Natural killer cell (primary cell): Measurements from ENCODE around the gene MYO5C. TPM values are rescaled to one million over a fixed set of nuclear protein-coding genes. Genes with fewer than 3 reads are reported as not detected.

ENCODE experiments used
- ATAC-seq, 3 donors: fragments of 150-1000 bp in 2 of 3; fragments of 200-7000 bp in 1 of 3; cut with Tn5 transposase; 1 replicate in 1 of 3; 2 replicates in 2 of 3; pipeline ENCODE4 v1.10.0; 2021; ENCODE audit warnings: mild to moderate bottlenecking in 2 of 3, moderate library complexity in 2 of 3
- DNase-seq, 2 donors: peaks; one replicate each; pipeline versions ENCODE4 v3.0.0 to v3.0.0-alpha.2; 2013 to 2021; ENCODE audit warnings: mixed read lengths in 1 of 2
- H3K27ac ChIP-seq: one replicate; pipeline ENCODE4 v1.5.1; 2013; ENCODE audit warnings: mild to moderate bottlenecking, low read length
- H3K27me3 ChIP-seq: one replicate; pipeline ENCODE4 v1.6.1; 2013; ENCODE audit warnings: low read length; ENCODE audit not compliant: control insufficient read depth, insufficient read depth
- H3K36me3 ChIP-seq: one replicate; pipeline ENCODE4 v1.6.1; 2013; ENCODE audit warnings: low read length; ENCODE audit not compliant: control insufficient read depth, insufficient read depth
- H3K4me1 ChIP-seq: one replicate; pipeline ENCODE4 v1.6.1; 2013; ENCODE audit warnings: low read length; ENCODE audit not compliant: control insufficient read depth, insufficient read depth
- H3K4me3 ChIP-seq: one replicate; pipeline ENCODE4 v1.5.1; 2013; ENCODE audit warnings: low read length
- H3K9me3 ChIP-seq: one replicate; pipeline ENCODE4 v1.6.1; 2013; ENCODE audit warnings: low read length; ENCODE audit not compliant: control insufficient read depth, insufficient read depth
- H3K27ac Mint-ChIP-seq, 2 donors: one replicate each; pipeline ENCODE4 v1.8.0; 2022; ENCODE audit warnings: mild to moderate bottlenecking in 2 of 2, mixed read lengths in 2 of 2, moderate library complexity in 1 of 2
- H3K27me3 Mint-ChIP-seq, 2 donors: one replicate each; pipeline ENCODE4 v1.8.0; 2022; ENCODE audit warnings: low read depth in 2 of 2, mixed read lengths in 2 of 2
- H3K36me3 Mint-ChIP-seq: one replicate; pipeline ENCODE4 v1.8.0; 2022; ENCODE audit warnings: mixed read lengths
- H3K4me1 Mint-ChIP-seq, 2 donors: one replicate each; pipeline ENCODE4 v1.8.0; 2022; ENCODE audit warnings: mixed read lengths in 2 of 2
- H3K4me3 Mint-ChIP-seq: one replicate; pipeline ENCODE4 v1.8.0; 2022; ENCODE audit warnings: mild to moderate bottlenecking, moderate library complexity, mixed read lengths
- H3K9me3 Mint-ChIP-seq, 2 donors: one replicate each; pipeline ENCODE4 v1.8.0; 2022; ENCODE audit warnings: mixed read lengths in 2 of 2
- WGBS: methylation state at CpG from one replicate; pipeline ENCODE4 v1.1.7; 2013; ENCODE audit warnings: missing lambda C conversion rate; ENCODE audit not compliant: insufficient coverage; 5-methylcytosine and 5-hydroxymethylcytosine counted together
- intact Hi-C: fragments of 100-400 bp; cut with micrococcal nuclease; formaldehyde crosslinking; loops from one replicate; pipeline ENCODE4 v1.14.2; 2022
- total RNA-seq, 4 donors: library from RNA; stranded (reverse); fragments of 120-200 nt in 1 of 4; gene quantifications; one replicate each; pipeline versions ENCODE4 v1.2.3 to v1.2.4, GENCODE V29; 2013 to 2022
- TF ChIP-seq, protein P1 (sequence below): fragments of 200-600 bp; IDR thresholded peaks from one replicate; pipeline ENCODE4 v1.8.0; 2022; ENCODE audit warnings: antibody characterized with exemption

The MYO5C gene
- total RNA-seq, 3 donors from 2014 or later (not counting 1 experiment from before 2014, with no cell fraction given) = 0.45 to 0.82 (median 0.60) TPM

DNA sequence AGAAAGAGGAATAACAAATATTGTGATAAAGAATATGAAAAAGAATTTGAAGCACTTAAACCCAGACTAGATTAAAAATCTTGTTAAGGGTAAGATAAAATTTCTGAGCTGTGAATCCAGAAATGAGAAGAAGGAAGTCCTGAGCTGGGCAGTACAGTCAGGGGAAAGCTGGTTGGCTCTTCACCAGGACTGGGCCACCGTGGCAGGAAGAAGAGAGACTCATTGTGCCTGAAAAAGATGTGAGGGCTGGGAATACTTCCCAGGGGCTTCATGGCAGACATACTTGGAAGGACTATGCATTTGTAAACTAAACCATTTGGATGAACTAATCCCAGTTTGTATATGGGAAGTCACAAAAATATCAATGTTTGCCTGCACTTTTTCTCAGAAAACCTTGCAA lies 28.5 kb upstream of the MYO5C start:
- H3K9me3 ChIP-seq = no peaks in the 10 kb centered on the region
- H3K27me3 Mint-ChIP-seq = no peaks in the 10 kb centered on the region
- no peaks in the 10 kb centered on the region for H3K9me3 Mint-ChIP-seq
- intact Hi-C loops = no loop called here
- no peak overlapping the region for H3K27ac ChIP-seq
- no peaks in the 10 kb centered on the region for H3K4me1 ChIP-seq
- no peak overlapping the region for H3K27ac Mint-ChIP-seq
- H3K27me3 ChIP-seq = no peaks in the 10 kb centered on the region
- WGBS = 44% methylated on average over 1 of the region's 1 CpG
- DNase-seq = no peak
- H3K36me3 ChIP-seq = peaks cover 72% of the 10 kb centered on the region
- H3K36me3 Mint-ChIP-seq = peaks cover 23% of the 10 kb centered on the region
- H3K4me1 Mint-ChIP-seq = no peaks in the 10 kb centered on the region
- ATAC-seq = no peak
- no peak overlapping the region for H3K4me3 ChIP-seq
- no peak overlapping the region for H3K4me3 Mint-ChIP-seq
- TF ChIP-seq, protein P1, sequence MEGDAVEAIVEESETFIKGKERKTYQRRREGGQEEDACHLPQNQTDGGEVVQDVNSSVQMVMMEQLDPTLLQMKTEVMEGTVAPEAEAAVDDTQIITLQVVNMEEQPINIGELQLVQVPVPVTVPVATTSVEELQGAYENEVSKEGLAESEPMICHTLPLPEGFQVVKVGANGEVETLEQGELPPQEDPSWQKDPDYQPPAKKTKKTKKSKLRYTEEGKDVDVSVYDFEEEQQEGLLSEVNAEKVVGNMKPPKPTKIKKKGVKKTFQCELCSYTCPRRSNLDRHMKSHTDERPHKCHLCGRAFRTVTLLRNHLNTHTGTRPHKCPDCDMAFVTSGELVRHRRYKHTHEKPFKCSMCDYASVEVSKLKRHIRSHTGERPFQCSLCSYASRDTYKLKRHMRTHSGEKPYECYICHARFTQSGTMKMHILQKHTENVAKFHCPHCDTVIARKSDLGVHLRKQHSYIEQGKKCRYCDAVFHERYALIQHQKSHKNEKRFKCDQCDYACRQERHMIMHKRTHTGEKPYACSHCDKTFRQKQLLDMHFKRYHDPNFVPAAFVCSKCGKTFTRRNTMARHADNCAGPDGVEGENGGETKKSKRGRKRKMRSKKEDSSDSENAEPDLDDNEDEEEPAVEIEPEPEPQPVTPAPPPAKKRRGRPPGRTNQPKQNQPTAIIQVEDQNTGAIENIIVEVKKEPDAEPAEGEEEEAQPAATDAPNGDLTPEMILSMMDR = no peak

DNA sequence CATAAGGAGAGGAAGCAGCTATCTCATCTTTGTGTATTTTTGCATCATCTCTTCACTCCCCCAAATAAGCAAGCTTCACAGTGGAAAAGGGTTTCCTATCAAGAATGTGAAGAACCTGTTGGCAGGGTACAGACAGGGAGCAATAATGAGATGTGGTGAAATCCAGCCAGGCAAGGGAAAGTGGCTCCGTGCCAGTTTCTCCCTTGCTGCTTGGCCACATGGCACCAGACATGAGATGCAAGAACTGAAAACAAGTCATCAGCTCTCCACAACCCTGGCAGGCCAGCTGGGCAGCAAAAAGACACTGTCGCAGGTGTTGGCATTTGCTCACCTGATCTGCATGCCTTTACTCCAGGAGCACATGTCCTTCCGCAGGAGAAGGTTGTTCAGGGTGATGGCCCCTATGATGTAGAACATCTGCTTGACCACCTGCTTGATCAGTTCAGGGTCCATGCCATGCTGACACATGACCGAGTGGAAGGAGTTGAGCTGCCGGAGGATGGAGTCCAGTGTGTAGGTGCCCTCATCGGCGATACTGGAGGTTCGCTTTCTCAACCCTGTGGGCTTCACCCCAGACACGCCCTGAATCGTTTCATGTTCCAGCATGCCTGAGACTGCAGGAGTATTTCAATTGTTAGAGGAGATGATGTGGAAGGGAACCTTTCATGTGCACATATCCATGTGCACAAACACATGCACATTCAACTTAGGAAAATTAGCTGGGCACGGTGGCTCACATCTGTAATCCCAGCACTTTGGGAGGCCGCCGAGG lies 23.3 kb upstream of the MYO5C start:
- TF ChIP-seq, protein P1 = no peak
- H3K27me3 Mint-ChIP-seq = no peaks in the 10 kb centered on the region
- H3K36me3 ChIP-seq = peaks cover 67% of the 10 kb centered on the region
- H3K27ac Mint-ChIP-seq = no peak overlapping the region
- H3K9me3 Mint-ChIP-seq = no peaks in the 10 kb centered on the region
- peaks cover 29% of the 10 kb centered on the region for H3K36me3 Mint-ChIP-seq
- no peaks in the 10 kb centered on the region for H3K4me1 ChIP-seq
- DNase-seq (no peak), ATAC-seq (no peak)
- H3K9me3 ChIP-seq = no peaks in the 10 kb centered on the region
- intact Hi-C loops = no loop called here
- no peak overlapping the region for H3K4me3 ChIP-seq
- no peaks in the 10 kb centered on the region for H3K27me3 ChIP-seq
- no peaks in the 10 kb centered on the region for H3K4me1 Mint-ChIP-seq
- no peak overlapping the region for H3K27ac ChIP-seq
- WGBS = 95% methylated on average over 13 of the region's 13 CpGs
- no peak overlapping the region for H3K4me3 Mint-ChIP-seq

DNA sequence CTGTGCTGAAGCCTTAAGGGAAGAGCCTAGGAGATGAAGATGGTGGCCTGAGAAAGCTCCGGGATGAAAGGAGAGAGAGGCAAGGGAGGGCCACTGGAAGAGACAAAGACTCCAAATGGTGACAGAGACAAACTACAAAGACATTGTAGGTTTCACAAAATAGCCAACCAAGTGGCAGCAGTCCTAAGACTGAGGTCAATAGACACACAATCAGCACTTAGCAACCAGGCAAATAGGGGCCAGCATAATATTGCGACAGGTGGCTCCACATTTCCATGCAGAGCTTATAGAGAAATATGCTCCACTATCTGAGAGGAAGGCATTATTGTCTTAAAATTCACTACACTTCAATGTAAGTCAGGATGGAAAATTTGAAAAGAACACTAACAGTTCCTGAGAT lies 22.1 kb upstream of the MYO5C start:
- ATAC-seq (no peak), DNase-seq (no peak)
- H3K27ac Mint-ChIP-seq = peak overlapping the region in 1 of 2 donors; percentile 52
- H3K4me3 ChIP-seq = no peak overlapping the region
- no peaks in the 10 kb centered on the region for H3K27me3 Mint-ChIP-seq
- no peak overlapping the region for H3K27ac ChIP-seq
- H3K4me3 Mint-ChIP-seq = no peak overlapping the region
- H3K9me3 ChIP-seq = no peaks in the 10 kb centered on the region
- H3K27me3 ChIP-seq = no peaks in the 10 kb centered on the region
- intact Hi-C loops = no loop called here
- H3K4me1 Mint-ChIP-seq = no peaks in the 10 kb centered on the region
- 100% methylated on average over 2 of the region's 2 CpGs for WGBS
- H3K36me3 Mint-ChIP-seq = peaks cover 41% of the 10 kb centered on the region
- H3K4me1 ChIP-seq = no peaks in the 10 kb centered on the region
- TF ChIP-seq, protein P1 = no peak
- peaks cover 72% of the 10 kb centered on the region for H3K36me3 ChIP-seq
- H3K9me3 Mint-ChIP-seq = no peaks in the 10 kb centered on the region

DNA sequence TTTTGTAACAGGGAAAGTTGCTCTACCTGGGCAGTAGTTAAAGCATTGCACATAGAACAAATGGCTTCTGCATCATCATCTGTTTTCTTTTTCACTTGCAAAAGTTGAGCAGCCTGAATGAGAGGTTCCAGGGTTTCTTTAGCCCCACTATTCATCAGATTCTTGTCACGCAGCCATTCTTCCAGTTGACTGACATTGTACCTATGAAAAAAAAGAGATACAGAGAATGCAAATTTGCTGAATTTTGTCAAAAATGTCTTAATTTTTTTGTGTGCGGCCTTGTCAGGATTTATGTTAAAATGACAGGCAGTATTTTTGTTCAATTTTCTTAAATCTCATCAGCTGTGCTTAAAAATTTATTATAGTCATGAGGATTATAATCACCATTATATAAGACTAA lies 21.4 kb upstream of the MYO5C start:
- Mint-ChIP-seq H3K4me3 (no peak overlapping the region), H3K36me3 (peaks cover 41% of the 10 kb centered on the region), H3K4me1 (no peaks in the 10 kb centered on the region), H3K27me3 (no peaks in the 10 kb centered on the region), H3K9me3 (no peaks in the 10 kb centered on the region), H3K27ac (no peak overlapping the region)
- H3K27me3 ChIP-seq = no peaks in the 10 kb centered on the region
- 100% methylated on average over 1 of the region's 2 CpGs for WGBS
- ATAC-seq (no peak), DNase-seq (no peak)
- no peaks in the 10 kb centered on the region for H3K4me1 ChIP-seq
- TF ChIP-seq, protein P1 = no peak
- H3K4me3 ChIP-seq = no peak overlapping the region
- intact Hi-C loops = no loop called here
- H3K36me3 ChIP-seq = peaks cover 70% of the 10 kb centered on the region
- H3K27ac ChIP-seq = no peak overlapping the region
- no peaks in the 10 kb centered on the region for H3K9me3 ChIP-seq
